Brain pericyte (primary cell): ENCODE data around the gene NPM3.

Experiments used
- DNase-seq: peaks from one replicate; pipeline ENCODE4 v3.0.0-alpha.2; 2012; ENCODE audit warnings: low read depth, low spot score

The NPM3 gene

DNA sequence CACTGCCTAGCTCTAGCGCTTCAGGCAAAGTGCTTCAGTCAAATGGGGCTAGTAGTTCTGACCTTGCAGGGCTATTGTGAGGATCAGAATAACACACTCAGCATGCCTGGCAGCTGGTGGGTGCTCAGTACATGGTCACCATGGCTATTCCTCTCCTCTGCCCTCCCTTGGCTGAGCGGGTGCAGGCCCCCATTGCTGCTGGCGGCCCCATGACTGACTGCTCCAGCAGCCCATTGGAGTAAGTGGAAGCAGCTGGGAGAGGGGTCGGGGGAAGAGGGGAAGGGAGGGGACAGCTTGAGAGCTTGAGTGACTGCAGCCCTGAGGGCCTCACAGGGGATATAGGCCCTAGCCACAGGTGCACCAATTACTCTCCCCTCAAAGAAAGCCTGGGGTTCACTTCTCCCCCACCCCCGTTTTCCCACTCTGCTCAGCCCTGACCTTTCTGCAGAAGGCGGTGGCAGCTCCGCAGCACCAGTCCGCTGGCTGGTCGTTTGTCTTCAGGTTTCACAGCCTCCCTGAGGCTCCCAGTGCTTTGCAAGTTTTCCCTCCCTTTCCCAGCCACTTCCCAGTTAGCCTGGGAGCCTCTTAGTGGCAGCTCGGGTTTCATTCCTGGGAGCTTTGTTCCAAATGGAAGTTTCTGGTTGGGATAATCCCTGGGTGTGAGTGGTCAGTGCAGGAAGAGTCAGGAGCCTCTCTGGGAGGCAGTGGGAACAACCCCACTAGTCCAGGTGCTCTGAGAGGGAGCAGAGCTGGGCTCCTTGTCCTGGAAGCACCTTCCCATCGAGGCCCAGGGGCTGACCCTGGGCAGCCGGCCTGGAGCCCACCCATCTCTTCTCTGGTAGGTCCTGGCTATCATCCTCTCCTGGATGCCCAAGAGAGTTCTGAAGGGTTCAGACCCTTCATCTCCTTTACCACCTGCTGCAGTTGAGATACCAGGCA lies 23.7 kb downstream of the NPM3 start:
- no peak for DNase-seq

DNA sequence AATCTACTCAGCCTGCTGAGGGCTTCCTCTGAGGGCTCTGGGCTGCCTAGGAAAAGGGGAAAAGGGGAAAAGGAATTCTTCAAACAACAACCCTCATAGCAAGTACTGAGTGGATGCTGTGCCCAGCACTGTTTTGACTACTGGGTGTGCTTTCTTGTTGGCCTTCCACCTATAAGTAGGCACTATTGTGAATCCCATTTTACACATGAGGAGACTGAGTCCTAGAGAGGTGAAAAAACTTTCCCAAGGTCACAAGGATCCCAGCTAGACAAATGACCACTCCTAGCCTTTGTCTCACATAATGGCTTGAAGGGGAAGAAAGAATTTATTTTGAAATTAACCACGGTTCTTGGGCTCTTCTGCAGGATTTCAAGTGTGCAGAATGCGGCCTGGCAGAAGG lies 24.4 kb downstream of the NPM3 start:
- DNase-seq: no peak

DNA sequence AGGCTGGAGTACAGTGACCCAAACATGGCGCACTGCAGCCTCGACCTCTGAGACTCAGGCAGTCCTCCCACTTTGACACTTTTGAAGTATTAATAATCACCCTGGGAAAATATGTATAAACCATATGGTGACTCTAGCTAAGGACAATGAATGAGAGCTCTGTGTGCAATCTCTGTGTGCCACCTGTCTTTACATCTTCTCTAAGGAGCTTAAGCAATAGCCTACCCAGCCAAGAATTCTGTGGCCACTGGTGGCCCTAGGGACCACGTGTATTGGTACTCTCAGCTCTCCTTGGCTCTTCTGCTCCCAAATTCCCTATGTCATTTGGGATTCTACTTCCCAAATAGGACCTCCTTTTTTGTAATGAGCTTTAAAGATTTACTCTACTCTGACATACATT lies 31.0 kb downstream of the NPM3 start:
- DNase-seq: no peak

DNA sequence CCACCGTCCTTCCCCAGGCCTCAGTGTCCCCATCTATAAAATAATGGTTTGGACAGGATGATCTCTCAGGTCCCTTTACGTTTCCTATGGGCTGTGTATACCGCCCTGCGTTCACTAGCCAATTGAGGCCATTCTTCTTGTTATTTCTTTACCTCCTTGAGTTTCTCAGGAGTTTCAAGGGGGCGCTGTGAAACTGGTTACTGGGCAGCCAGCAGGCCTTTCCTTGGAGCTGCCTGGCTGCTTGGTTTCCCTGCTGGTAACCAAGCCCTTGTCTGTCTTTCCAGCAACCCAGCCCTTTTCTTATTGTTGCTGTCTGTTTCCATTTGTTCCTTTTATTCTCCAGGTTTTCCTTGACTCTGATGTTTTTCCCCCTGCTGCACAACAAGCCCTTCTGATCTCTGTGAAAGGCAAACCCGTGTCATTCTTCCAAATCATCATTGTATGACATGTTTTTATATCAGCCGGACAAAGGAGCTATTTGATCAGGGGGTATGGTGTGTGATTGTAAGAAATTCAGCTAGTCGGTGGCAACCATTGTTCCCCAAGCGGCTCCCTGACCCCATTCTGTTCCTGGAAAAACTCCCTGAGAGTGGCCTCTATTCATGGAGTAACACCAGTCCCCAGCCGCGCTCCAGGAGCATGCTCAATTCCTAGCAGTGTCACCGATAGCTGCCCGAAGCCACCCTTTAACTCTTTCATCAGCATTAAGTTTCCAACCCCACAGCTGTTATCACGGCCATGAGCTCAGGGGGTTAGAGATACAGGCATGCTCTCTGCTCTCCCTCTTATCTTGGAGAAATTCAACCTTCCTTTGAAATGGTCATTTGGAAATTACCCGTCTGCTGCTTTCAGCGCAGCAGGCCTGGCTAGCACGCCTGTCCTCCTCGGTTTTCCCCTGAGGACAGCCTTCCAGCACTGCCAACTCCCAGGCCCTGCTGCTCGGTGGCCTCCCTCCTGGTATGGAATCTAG lies 33.9 kb downstream of the NPM3 start:
- no peak for DNase-seq

DNA sequence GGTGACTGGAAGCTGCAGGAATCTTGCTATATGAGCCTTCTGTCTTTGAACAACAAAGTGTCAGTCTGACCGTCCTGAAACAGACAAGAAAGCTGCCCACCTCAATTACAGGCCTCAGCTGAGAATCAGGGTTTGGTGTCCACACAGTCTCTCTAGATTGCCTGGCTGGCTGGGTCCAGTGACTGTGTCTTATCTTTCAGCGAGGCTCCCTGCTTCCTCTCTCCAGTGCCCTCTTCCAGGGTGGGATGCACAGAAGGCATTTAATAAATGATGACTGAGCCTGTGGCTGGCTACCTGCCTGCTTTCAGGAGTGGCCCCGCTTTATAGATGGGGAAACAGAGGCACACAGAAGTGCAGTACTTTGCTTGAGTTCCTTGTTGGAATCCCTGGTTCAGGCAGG lies 34.8 kb downstream of the NPM3 start:
- no peak for DNase-seq

DNA sequence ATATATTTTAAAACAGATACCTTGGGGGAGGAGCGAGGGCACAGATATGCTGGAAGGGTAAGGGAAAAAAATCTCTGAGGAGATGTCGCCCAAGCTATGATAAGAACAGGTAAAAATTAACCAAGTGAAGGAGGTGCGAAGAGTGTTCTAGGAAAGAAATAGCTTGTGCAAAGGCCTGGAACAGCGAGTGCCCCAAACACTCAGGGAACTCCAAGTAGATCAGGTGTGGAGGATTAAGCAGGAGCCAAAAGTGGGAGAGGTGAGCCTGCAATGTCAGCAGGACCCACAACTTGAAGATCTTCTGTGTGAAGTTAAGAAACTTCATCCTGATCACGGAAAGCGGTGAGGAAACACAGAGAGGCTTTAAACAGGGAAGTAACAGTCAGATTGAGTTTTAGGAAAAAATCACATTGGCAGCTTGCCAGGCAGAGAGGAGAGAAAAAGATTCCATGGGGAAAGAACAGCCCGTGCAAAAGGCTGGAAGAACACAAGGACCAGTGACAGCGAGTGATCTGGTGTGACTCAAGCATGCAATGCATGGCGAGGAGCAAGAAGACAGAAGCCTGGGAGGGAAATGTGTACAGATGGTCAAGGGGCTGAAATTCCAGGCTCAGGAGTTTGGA lies 38.1 kb downstream of the NPM3 start:
- no peak for DNase-seq

DNA sequence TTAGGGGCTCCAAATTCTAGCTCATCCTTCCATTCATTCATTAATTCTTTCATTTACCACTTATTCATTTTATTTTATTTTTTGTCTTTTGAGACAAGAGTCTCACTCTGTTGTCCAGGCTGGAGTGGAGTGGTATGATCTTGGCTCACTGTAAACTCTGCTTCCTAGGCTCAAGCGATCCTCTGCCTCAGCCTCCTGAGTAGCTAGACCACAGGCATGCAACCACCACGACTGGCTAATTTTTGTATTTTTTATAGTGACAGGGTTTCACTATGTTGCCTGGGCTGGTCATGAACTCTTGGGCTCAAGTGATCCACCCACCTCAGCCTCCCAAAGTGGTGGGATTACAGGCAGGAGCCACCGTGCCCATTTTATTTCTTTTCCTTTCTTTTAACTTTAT lies 39.0 kb downstream of the NPM3 start:
- DNase-seq: no peak

DNA sequence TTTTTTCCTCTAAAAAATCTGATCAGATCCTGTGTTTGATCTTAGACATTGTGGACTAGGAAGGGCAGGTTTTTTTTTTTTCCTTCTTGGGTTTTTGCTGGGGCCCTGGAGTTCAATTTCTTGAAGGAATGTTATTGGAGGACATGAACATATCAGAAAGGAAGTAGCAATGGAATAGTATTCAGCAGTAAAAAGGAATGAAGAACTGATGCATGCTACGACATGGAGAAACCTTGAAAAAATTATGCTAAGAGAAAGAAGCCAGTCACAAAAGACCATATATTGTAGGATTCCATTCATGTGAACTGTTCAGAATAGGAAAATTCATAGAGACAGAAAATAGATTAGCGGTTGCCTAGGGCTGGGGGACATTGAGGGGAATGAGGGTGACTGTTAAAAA lies 41.3 kb downstream of the NPM3 start:
- DNase-seq: no peak

DNA sequence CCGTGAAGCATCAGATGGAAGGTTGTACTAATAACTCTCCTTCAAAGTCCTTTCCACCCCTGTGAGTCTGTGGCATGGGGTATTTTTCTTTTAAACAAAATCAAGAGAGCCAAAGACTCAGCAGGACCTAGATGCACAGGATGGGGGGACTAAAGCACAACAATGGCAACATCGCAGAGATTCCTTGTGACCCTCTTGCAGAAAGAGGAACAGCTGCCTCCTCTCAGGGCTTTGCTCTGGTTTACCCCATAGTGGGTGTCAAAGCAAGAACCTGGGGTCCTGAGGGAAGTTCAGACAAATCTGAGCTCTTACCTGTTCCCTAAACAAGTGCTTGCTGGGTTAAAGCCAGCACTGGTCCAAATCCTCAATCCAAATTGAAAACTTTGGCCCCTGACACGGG lies 46.6 kb downstream of the NPM3 start:
- DNase-seq: no peak

DNA sequence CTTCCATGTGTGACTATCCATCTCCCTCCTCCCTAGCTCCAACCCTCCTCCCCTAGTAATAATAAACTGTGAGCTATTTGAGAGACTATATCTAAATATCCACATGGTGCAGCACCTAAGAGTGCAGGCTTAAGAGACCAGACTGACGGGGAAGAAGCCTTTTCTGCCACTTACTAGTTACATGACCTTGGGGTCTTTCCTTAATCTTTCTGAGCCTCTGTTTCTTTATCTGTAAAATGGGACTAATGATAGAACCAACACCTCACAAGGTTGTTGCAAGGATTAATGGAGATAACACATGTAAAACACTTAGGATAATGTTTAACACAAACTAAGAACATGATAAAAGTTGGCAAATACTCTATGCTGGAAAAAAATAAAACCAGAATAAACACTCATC lies 51.1 kb downstream of the NPM3 start:
- DNase-seq: no peak
